NOMO-1 (cell line): ENCODE measurements around the gene TEKT4.
"Not testable (repeated sequence)": the region's sequence is repeated elsewhere in the genome, so short reads cannot be mapped to it uniquely, and the experiment has no call there.

Source experiments
- DNase-seq, 2 experiments: peaks; one replicate each; lab custom pipeline; 2025; ENCODE audit not compliant: unreplicated experiment in 2 of 2; lab: John Stamatoyannopoulos, UW

TEKT4 gene

GRCh38 chr2:94871226-94872087 lies at the start of gene TEKT4:
TSS of gene TEKT4 (plus strand) at chr2:94871430. CDS start at chr2:94871580, 150 bp downstream.
- DNase-seq, result no peak

DNA sequence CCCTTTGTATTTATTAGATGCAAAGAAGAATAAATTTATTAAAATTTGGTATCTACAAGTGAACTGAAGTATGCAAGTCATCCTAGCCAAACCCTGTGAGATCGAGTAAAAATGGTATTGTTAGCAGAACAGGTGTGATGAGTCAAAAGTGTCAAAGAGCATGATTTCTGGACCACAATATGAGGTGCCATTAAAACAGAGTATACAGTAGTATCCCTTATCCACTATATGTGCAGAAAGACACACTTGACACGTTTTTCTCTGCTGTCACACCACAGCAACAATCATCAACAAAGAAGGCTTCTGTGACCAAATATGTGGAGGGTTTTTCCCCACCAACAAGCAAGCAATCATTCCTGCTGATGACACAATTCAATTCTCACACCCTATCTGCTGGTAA lies 32.0 kb upstream of the TEKT4 start:
- not testable (repeated sequence) for DNase-seq

DNA sequence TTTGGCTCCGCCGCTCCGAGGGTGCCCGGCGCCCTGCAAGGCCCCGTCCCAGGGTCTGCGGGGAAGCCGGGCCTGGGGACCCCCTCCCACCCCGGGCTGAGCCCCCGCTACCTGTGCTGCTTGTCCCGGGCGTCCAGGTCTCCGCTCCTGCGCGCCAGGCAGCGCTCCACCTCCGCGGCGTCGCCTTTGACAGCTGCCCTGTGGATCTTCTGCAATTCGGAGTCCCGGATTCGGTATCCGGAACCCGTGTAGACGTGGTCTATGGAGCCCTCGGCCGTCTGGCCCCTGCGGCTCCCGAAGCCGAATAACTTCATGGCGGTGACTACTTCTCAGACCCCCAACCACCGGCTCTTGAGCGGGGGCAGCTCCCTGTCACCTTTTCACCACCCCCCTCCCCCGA lies 14.4 kb upstream of the TEKT4 start:
- DNase-seq, result not testable (repeated sequence)

DNA sequence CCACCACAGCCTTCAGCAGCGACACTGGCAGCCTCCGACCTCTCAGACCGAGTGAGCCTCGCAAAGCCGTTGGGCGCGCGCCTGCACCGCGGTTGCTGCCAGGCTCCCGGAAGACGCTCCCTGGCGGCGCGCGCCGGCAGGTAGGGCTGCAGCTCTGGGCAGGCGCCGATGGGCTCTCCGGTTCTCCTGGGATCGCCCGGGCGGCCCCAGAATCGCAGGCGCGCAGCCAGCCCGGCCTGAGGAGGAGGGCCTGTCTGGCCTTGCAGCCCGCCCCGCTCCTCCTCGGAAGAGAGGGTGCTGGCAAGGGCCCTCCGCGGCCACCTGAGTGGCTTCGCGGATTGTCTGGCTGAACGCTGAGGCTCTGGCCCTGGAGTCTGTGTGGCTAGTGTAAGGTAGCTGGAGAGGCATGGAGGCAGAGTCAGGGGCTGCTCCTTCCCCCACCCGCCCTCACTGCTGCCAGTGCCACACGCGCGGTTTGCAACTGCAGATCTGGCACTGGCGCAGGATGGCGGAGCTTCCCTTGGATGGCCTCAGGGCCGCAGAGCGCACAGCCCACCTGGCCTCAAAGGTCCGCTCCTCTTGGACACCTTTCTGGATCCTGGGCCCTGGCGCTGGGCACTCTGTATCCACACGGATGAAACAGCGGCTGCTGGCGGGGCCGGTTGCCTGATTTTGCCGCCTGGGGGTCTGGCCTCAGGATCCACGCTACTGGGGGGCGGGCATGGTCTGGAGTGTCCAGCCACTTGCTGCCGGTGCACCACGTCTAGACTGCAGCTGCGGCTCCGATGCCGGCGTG lies 13.7 kb upstream of the TEKT4 start:
- not testable (repeated sequence) for DNase-seq

DNA sequence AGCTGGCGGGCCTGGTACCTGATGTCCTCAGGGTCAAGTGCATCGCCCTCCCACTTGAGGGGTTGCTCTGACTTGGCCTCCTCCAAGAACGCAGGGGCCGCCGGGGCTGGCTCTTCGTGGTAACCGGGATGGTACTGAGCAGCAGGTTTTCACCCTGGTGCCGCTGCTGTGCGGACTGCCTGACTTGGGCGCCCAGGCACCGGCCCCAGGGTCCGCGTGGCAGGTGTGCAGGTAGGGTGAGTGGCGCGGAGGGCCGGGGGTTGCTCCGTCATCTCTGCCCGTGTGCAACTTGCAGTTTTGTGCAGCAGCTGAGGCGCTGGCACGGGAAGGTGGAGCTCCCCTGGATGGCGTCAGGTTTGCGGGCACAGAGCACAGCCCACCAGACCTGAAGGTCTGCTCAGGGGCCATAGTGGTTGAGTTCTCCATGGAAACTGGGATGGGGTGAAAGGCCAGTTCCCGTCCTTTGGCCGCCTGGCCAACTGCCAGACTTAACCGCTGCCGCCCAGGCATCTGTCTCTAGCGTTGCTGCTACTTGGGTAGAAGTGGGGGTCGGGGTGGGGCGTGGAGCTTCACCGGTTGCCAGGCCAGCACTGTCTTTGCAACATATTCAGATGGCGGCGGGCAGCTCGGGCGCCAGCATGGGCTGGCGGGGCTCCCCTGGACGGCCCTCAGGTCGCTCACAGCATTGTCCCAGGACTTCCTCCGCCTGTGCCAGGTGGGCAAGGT lies 12.9 kb upstream of the TEKT4 start:
- DNase-seq, result not testable (repeated sequence)

GRCh38 chr2:94861308-94862152 lies 9.7 kb upstream of the TEKT4 start:
- no peak for DNase-seq

DNA sequence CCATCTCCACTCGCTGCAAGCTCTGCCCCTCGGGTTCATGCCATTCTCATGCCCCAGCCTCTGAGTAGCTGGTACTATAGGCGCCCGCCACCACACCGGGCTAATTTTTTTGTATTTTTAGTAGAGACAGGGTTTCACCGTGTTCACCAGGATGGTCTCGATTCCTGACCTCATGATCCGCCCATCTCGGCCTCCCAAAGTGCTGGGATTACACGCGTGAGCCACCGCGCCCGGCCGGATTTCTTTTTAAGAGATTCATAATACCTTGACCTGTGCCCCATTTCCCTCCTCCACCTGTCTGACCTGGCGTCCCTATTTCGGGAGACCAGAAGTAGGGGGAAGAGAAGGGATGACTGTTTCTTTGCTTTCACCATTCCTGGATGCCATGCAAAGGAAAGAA lies 8.3 kb upstream of the TEKT4 start:
- not testable (repeated sequence) for DNase-seq

DNA sequence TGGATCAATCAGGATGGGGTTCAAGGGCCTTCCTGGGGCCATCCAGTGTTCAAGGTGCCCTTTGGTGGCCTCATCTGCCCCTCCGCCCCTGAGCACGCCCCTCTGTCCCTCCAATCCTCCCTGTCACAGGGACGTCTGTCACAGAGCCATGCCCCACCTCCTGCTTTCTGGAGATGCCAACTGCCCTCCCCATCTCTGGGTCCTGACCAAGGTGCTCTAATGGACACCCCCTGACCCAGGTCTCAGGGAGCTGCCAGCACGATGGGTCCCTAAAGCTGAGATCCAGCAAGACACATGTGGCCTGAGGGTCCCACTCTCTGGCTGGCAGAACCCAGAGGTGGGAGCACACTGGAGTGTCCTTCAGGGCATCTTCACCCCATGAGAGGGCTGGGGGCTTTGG lies 2.1 kb upstream of the TEKT4 start:
- DNase-seq, result no peak

- DNase-seq, result no peak
Measured at GRCh38 chr2:94869552-94870439, 1.4 kb upstream of the TEKT4 start.

GRCh38 chr2:94870440-94871225 lies 597 bp upstream of the TEKT4 start:
- DNase-seq, result no peak

GRCh38 chr2:94872088-94872618 lies 923 bp downstream of the TEKT4 start:
- no peak for DNase-seq

GRCh38 chr2:94872676-94873361 lies 1.6 kb downstream of the TEKT4 start:
- no peak for DNase-seq

GRCh38 chr2:94873362-94874276 lies 2.4 kb downstream of the TEKT4 start:
- no peak for DNase-seq

DNA sequence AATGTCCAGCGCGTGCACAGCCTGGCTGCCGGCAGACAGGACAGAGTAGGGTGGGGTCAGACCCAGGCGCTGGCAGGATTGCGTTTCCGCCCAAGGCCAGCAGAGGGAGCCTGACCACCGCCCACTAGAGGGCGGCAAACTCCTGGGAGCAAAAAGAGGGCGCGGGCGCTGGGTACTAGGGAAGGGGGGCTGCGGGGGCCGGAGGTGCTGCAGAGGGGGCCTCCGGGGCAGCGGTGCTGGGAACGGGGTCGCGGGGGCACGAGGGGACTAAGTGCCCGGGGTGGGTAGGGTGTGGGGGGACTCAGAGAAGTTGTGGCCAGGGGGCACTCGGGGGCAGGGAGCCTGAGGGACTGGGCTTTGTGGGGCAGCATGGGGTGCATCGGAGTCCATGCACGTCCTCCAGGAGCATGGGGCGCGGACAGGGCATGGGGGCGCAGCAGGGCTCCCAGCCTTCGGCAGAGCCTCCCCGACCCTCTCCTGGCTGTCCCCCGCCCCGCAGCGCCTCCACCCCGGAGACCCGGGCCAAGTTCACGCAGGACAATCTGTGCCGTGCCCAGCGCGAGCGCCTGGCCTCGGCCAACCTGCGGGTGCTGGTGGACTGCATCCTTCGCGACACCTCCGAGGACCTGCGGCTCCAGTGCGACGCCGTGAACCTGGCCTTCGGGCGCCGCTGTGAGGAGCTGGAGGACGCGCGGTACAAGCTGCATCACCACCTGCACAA lies 3.2 kb downstream of the TEKT4 start:
- DNase-seq, result no peak

DNA sequence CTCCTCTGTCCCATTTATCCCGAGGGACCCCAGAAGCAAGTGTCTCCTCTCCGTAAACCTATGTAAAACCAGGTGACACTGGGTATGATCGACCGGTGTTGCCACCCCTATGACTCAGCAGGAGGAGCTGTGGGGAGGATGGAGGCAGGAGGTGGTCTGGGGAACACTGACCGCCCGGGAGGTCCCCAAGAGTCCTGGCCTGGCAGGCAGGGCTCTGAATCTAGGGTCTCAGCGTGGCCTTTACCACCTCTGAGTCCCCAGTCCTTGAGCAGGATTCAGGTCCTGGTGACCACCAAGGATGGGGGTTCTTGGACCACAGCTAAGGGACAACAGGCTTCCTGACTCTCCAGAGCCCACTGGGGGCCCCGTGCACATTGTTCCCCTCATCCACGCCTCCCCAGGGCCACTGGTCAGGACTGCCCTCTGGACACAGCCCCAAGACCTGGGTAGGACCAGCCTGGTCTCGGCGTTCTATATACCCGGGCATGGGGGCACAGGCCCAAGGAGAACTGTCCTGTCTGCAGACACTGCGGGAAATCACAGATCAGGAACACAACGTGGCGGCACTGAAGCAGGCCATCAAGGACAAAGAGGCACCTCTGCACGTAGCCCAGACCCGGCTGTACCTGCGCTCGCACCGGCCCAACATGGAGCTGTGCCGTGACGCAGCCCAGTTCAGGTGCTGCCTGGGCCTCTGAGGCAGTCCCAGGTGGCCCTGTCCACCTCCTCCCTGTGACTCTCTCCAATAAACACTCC lies 4.0 kb downstream of the TEKT4 start:
- no peak for DNase-seq
